NCI-H82 treated with DMSO at 0.1 percent for 48 hours (cell line): Measurements from ENCODE around the gene FARP1.

ENCODE experiments used
- DNase-seq: peaks from one replicate; lab custom pipeline; 2025; ENCODE audit not compliant: unreplicated experiment; lab: John Stamatoyannopoulos, UW

The FARP1 gene

DNA sequence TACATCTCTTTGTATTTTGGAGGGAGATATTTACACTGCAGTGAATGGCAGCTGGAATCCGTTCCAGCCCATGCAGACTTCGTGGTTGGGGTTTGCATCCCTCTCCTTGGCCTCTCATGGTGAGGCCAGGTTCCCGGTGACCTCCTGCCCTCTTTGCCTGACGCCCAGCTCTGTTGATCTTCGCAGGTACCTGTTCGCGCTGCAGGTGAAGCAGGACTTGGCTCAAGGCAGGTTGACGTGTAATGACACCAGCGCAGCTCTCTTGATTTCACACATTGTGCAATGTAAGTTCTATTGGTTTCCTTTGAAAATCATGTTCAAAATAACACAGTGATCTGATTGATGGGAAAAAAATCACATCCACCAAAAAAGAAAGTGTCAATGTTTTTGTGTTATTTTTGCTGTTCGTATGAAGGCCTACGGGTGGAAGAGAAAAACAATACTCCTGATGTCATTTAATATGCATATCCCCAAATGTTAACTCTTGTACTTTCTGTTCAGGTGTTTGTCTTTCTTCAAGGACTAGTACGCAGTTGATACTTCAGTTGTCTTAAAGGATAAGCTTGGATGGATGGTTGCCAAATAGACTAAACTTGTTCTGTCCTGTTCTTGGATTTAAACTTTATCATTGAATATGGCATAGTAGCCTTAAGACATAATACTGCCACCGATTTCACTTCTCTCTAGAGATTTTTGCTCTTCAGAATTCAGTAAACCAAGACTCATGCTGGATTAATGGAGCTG lies 234.9 kb downstream of the FARP1 start:
- DNase-seq = no peak

DNA sequence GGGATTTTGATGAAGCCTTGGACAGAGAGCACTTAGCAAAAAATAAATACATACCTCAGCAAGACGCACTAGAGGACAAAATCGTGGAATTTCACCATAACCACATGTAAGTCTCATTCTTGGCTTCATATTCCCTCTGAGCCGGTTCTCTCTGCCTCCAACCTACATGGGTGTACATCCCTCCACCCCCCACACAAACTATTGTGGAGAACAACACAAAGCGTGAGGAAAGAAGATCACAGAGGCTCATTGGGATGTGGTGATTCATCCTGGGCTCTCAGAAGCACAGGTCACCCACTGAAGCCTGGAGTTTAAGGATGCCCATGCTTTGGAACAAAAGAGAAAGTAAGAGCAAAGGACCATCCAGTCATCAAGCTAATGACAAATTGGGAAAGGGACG lies 241.8 kb downstream of the FARP1 start:
- DNase-seq = no peak

DNA sequence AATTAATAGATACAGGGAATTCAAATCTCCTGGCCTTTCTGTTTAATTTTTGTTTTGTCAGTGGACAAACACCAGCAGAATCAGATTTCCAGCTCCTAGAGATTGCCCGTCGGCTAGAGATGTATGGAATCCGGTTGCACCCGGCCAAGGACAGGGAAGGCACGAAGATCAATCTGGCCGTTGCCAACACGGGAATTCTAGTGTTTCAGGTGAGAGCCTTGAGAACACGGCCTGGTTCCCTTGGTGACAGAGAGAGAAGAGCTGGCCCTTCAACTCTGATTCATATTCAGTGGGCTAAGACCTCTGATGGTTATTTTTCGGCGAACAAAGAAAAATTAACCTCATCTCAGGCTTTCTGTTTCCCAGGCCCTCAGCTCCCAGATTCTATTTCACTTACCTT lies 242.7 kb downstream of the FARP1 start:
- DNase-seq = no peak

DNA sequence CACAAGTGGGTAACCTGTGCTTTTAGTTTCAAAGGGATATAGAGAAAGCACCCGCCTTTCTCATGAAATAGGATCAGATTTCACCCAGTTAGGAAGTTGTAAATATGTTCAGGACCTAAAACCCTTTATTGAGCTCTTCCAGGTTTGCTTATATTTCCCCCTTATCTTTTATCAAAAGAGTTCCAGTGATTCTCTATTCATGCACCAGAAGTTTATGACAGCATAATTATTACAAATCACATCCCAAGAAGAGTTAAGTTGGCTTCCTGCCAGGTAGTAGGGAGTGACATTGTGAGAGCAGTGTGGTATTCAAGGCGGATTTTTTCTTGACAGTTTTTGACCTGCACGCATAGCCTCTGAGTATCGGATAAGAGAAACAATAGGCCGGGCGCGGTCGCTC lies 243.7 kb downstream of the FARP1 start:
- no peak for DNase-seq

DNA sequence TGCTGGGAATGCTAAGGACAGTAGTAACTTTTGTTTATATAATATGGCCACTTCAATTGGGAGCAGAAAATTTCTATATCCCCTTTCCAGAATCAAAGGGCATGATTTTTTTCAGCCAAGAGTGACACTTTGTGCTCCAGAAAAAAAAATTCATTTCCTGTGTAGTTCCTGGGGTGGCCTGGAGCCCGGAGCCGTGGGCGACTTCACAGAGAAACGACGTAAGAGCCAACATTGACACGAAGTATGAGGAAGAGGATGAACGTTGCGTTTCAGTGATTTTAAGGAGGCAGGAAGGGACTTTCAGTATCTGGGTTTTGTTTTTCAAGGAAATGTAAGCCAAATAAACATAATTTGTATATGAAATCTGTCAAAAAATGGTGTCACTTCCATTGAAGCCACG lies 246.4 kb downstream of the FARP1 start:
- DNase-seq = no peak

DNA sequence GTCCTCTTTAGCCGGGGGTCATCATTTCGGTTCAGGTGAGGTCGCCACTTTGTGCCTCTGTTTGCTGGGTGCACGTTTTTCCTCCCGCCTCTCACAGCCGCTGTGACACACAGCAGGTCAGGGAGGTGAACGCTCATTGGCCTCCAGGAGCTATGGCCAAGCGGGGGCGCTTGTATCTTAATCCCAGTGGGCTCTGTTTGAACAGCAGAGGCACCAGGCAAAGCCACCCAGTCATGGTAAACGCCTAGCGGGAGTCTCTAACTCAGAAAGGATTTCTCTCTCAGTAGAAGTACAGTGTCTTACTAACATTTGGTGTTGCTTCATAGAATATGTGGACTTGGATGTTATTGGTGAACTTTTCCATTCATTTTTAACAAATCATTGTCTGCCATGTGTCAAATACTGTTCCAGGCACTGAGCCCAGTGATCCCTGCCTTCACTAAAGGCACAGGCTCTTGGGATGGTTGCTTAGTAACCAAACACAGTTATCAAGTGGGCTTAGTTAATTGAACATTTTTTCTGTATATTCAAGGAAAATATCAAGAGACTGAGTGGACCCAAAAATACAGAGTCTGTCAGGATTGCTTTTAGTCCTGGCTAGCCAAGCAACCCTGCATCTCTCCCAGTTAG lies 247.3 kb downstream of the FARP1 start:
- DNase-seq = no peak

DNA sequence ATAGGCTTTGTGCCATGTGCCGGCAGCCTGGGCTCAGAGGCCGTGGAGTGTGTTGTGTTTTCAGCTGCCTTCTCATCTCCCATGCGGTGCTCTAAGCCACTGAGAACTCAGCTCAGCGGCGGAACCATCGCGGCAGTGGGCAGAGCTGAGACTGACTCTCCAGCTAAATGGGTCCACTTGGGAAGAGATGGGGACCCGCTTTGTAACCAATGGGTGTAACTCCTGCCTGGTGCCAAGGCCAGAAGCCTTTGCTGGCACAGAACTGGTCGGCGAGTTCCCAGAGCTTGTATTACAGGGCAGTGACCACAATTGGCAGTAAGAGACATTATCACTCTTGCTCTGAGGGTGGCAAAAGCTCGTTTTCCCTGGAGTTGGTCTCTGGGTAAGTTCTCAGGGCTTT lies 251.0 kb downstream of the FARP1 start:
- DNase-seq = no peak

DNA sequence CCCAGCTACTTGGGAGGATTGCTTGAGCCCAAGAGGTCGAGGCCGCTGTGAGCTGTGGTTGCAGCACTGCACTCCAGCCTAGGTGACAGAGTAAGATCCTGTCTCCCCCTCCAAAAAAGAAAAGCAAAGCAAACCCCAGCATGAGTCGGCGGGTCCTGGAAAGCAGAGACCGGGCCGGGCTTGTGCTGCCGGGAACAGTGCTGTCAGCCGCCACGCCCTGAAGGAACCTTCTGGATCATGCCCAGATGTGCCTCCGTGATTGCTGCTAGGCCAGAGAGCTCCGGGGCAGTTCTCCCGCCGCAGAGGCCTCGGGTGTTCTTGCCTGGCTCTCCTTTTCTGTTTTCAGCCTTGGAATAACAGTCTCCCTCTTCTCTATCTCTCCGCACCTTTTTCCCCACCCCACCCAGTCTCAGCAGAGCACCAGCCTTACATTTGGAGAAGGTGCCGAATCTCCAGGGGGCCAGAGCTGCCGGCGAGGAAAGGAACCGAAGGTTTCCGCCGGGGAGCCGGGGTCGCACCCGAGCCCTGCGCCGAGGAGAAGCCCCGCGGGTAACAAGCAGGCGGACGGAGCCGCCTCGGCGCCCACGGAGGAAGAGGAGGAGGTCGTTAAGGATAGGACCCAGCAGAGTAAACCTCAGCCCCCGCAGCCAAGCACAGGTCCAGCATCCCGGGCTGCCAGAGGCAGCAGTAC lies 252.1 kb downstream of the FARP1 start:
- no peak for DNase-seq

DNA sequence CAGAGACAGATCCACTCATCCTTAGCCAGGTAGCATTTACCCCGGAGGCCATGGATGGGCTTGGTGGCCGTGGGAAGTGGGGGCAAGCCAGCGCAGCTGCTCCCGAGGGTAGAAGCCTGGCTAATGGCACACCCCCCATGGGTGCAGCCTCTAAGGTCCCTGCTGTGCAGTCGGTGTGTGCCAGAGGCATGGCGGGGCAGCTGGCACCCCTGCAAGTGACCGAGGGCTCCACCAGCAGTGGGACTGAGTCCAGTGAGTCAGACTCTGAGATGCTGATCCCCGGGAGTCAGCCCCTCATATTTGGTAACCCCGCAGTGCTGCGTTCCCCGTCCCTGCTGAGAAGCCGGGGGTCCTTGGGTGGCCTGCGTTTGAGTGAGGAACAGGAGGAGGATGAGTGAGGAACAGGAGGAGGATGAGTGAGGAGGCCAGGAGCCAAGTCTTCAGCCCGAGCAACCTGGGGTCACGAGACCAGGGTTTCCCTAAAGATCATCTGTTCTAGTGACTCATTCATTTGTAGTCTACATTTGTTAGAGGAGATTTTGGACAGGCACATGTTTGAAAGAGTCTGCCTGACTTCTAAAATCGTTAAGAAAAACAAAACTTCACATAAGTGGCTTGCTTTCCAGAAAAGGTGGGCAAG lies 253.3 kb downstream of the FARP1 start:
- DNase-seq = no peak

DNA sequence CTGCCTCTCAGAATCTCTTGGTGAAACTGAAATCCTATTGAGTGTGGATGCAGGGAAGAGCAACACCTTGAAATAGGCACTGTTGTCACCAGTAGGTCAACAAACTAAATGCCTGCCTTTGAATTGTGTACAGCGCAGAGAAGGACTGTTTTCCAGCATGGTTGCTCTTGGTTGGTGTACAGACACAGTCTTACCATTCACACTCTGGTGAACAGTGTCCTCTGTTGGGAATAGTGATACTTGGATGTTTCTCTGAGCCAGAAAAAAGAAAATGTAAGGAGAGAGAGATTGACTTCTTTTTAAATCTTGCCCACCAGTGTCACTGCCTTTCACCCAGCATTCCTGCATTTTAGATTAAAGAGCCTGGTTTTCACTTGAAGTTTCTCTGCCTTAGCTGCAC lies 254.3 kb downstream of the FARP1 start:
- DNase-seq = no peak

DNA sequence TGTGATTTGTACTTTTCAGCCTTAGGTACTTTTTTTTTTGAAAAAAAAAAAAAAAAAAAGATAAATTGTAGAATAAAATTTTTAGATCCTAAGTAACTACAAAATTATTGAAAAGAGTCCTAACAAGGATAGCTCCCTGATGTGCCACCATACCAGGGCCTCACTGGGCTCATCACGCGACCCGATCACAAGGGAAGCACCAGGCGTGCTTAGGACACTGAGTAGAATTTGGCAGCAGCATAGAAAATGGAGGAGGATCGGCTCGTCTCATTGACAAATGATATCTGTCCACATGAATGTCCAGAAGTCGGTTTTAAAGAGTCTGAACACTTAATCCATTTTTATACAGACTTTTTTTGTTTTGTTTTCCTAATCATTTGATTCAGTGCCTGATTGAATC lies 255.0 kb downstream of the FARP1 start:
- DNase-seq = no peak

DNA sequence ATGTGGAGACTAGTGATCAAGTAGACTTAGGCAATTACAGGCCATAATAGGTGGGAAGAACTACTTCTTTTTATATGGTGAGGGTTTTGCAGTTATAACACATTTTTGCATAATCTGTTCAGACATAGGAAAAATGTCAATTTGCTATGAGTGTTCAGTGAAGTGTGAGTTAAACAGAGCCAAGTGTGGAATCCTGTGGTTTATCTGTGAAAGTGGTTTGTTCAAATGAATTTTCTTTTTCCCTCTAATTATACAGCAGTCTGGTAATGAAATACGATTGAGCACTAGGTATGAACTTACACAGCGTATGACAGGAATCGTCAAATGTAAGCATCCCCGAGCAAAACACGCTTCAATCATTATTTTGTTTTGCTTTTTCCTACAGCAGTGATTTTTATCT lies 255.7 kb downstream of the FARP1 start:
- no peak for DNase-seq

DNA sequence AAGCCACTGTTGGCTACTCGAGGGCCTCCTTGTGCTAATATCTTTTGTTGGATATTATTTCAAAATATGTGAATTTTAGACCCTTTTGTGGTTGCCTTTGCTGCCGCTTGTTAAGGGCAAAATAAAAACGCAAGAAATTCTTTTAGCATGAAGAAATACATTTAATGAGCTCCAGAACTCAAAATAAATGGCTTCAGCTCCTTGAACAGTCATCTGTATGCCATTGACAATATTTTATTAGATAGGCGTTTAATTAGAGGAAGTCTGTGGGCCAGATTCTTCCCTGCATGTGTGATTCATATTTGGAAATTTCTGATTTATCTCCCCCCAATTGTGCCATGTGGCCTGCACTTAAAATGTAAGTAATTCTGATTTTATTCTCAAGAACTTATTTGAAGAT lies 256.9 kb downstream of the FARP1 start:
- DNase-seq = no peak

DNA sequence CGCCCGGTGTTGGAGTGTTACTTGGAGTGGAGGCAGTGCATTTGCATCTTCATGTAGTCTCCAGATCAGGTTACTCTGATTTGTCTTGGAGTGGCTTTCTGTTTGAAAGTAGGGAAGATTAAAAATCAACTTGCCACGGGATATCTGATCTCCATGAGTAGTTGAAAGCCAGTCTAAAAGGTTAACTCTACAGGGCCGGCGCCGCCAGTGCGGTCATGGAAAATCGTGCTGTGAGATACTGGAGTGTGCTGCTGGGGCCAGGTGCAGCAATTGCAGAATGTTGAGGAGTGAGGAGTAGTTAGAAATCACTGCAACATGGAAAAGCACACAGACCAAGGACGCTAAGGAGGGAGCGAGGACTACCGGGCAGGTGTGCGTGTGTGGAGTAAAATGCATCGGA lies 259.0 kb downstream of the FARP1 start:
- DNase-seq = no peak

DNA sequence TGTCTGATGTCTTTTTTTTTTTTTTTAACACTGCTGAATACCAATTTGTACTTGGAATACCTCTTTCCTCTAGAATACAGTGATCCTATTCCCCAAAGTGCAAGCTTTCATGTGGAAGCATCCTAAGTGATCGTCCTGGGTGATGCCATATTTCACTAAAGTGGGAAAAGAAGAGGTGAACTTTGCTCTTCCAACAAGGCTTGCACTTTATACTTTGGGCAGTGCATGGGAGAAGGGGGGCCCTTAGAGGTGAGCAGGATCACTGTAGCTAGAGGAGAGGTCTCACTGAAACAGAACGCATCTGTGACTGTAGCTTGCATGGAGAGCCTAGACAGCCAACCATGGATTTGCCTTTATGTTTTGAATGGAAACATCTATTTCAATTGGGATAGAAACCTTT lies 260.2 kb downstream of the FARP1 start:
- DNase-seq = no peak

DNA sequence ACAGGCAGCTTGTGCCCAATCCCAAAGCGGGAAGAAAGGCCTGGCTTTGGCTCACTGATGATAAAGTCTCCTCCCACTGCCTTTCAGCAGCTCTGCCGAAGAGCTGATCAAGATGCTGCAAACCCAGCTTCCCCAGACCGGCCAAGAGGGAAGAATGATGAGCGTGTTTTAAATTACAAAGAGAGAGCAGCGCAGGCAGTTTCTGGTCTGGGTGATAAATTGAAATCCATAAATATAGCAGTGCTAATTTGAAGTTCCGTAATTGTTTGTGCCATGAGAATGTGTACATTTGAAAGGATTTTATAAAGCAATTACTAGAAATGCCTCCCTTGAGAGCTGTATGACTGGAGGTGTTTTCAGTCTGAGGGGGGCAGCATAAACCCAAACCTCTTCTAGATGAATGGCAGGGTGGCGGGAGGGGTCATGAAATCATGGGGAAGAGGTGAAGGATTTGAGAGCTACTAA lies 262.2 kb downstream of the FARP1 start:
- DNase-seq = no peak

DNA sequence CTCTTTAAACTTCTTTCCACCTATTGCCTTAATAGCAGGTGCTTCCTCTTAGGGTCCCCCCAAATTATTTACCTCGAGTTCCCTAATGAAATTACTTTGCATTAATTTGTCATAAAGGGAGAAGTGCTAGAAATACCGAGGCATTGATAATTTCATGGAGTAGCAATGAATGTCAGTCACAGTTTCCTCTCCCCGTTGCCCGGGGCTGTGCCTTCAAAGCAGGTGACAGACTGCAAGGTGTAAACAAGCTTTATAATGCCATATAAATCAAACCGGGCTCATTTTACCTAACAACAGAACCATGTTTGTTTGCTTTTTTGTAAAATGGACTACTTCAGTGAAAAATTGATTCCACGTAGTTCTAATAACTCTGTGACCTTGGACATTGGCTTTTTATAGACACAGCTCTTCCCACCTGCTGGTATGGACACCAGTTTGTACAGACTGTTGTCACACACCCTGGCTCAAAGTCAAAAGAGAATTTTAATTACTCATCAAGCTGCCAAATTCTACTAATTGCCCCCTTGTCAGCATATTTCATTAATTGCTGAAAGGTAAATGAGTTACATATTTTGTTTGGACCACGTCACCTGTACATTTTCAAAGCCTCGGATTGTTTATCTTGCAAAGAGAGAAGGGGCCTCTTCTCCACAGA lies 262.9 kb downstream of the FARP1 start:
- no peak for DNase-seq

DNA sequence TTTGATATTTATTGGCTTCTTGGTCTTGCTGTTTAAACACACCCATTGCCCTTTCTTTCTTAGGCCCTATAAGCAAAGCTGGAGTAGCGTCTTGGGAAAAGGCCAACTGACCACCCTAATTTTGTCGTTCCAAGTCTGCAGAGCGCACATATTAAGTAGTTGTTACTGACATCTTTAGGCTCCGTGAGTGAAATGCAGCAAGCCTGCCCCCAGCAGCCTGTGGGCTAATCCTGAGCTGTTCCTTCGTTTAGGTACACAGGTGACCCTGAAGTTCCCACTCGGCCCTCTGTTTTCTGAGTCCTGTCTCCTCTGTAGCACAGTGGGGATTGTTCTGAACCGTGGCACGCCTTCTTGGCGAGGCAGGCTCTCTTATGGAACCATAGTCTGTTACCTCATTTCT lies 263.5 kb downstream of the FARP1 start:
- no peak for DNase-seq

DNA sequence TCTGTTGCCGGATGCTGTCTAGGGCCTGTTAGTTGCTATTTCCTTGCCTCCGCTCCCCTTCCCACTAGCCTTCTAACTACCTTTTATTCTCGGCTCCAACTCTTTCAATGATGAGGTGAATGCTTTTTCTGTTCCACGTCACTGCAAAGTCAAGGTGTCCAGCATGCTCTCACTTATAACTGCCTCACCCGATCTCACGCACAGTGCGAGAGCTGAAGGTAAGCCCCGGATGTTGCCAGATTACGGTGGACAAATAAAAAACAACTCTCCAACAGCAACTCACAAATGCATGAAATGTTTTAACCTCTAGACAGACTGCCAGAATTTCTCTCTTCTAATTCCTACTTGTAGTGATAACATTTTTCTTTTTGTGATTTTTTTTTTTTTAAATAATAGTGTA lies 264.1 kb downstream of the FARP1 start:
- no peak for DNase-seq

DNA sequence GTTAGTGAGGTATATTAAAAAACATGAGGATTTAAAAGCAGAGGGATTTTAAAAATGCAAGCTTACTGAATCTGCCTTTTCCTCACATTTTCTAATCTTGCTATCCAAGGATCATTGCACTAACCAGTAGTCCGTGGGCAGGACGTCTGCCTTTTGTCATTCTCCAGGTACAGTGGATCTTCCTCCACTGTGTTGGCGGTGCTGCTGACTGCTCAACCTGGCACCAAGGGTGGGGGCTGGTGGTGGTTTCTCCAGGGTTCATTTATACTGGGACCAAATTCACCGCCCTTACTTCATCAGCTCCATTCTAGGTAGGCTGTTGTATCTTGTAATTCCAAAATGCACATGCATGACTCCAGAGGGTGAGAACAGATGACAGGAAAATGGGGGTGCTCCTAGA lies 264.7 kb downstream of the FARP1 start:
- no peak for DNase-seq

DNA sequence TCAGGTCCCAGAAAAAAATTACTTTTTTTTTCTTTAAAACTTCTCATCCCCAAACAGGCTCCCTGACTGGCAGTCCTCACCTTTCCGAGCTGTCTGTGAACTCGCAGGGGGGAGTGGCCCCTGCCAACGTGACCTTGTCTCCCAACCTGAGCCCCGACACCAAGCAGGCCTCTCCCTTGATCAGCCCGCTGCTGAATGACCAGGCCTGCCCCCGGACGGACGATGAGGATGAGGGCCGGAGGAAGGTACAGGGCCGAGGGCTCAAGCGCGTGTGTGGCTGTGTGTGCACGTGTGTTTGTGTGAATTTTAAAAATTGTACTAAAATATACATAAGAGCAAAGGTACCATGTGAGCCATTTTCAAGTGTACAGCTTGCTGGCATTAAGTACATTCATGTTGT lies 266.4 kb downstream of the FARP1 start:
- no peak for DNase-seq
